Thyroid gland (tissue), 4 donors: Measurements from ENCODE around the gene NT5DC2. TPM values are rescaled to one million over a fixed set of nuclear protein-coding genes. Genes with fewer than 3 reads are reported as not detected.
A peak's percentile ranks its signal among the peaks of the same experiment; 100 is the strongest.

Experiments used
- DNase-seq, 2 donors: peaks; one replicate each; pipeline ENCODE4 v3.0.0-alpha.2; 2019
- H3K27ac ChIP-seq, 3 donors: fragments of 200-600 bp; sonication (generic); 1 replicate in 2 of 3; 2 replicates in 1 of 3; pipeline ENCODE4 v1.5.1; 2016 to 2019; ENCODE audit warnings: mild to moderate bottlenecking in 1 of 3, moderate library complexity in 1 of 3
- H3K27me3 ChIP-seq: fragments of 200-600 bp; sonication (generic); one replicate; pipeline ENCODE4 v1.5.1; 2019
- H3K36me3 ChIP-seq, 2 donors: fragments of 200-600 bp; sonication (generic); one replicate each; pipeline ENCODE4 v1.5.1; 2016 to 2019
- H3K4me1 ChIP-seq, 2 donors: fragments of 200-600 bp; sonication (generic); one replicate each; pipeline ENCODE4 v1.5.1; 2017 to 2019
- H3K4me3 ChIP-seq, 3 donors: fragments of 200-600 bp; sonication (generic); replicated peaks in 1 of 3; 1 replicate in 2 of 3; 2 replicates in 1 of 3; pipeline ENCODE4 v1.5.1; 2016; ENCODE audit warnings: mild to moderate bottlenecking in 1 of 3
- H3K9me3 ChIP-seq: fragments of 200-600 bp; sonication (generic); one replicate; pipeline ENCODE4 v1.5.1; 2017
- POLR2A ChIP-seq, 2 donors: fragments of 450-650 bp; IDR thresholded peaks; one replicate each; pipeline ENCODE4 v1.6.1; 2017; ENCODE audit warnings: antibody characterized with exemption in 2 of 2, mild to moderate bottlenecking in 2 of 2, moderate library complexity in 1 of 2
- WGBS, 2 donors: methylation state at CpG; one replicate each; pipeline ENCODE4 v1.1.5; 2017; 5-methylcytosine and 5-hydroxymethylcytosine counted together
- intact Hi-C: fragments of 100-400 bp; cut with DNase I; formaldehyde crosslinking; loops from one replicate; pipeline ENCODE4 v1.15.1; 2023
- total RNA-seq, 4 donors: library from RNA; depleted of rRNA; stranded (reverse); fragments of >200 nt; gene quantifications; one replicate each; pipeline ENCODE4 v1.2.3, GENCODE V29; 2016
- TF ChIP-seq, protein P1 (sequence below), 6 experiments: fragments of 200-600 bp in 3 of 6; fragments of 450-650 bp in 3 of 6; sonication (generic) in 3 of 6; IDR thresholded peaks; one replicate each; pipeline ENCODE4 v1.5.1; 2016 to 2019; ENCODE audit warnings: antibody characterized with exemption in 6 of 6, mild to moderate bottlenecking in 2 of 6, inconsistent platforms in 1 of 6, moderate library complexity in 1 of 6

The NT5DC2 gene
- total RNA-seq, 4 donors from 2014 or later = 40.5 to 55.1 (median 45.0) TPM

DNA sequence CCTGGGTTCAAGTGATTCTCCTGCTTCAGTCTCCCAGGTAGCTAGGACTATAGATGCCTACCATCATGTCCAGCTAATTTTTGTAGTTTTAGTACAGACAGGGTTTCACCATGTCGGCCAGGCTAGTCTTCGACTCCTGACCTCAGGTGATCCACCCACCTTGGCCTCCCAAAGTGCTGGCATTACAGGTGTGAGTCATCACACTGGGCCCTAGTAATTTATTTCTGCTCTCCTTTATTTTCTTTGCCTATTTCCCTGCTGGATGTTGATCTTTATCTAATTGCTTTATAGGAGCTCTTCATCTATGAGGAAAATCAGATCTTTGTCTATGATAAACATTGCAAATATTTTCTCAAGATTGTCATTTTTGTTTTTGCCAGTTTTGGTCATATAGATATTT is 34.4 kb upstream of the NT5DC2 start:
- WGBS, 2 donors = 97 to 100% methylated on average over 2 of the region's 2 CpGs
- H3K9me3 ChIP-seq = no peaks in the 10 kb centered on the region
- no peak overlapping the region for H3K4me3 ChIP-seq
- no peak overlapping the region for H3K27ac ChIP-seq
- H3K27me3 ChIP-seq = no peaks in the 10 kb centered on the region
- no peak for DNase-seq
- peaks cover 7 to 11% of the 10 kb centered on the region in 2 donors for H3K36me3 ChIP-seq
- TF ChIP-seq, protein P1, sequence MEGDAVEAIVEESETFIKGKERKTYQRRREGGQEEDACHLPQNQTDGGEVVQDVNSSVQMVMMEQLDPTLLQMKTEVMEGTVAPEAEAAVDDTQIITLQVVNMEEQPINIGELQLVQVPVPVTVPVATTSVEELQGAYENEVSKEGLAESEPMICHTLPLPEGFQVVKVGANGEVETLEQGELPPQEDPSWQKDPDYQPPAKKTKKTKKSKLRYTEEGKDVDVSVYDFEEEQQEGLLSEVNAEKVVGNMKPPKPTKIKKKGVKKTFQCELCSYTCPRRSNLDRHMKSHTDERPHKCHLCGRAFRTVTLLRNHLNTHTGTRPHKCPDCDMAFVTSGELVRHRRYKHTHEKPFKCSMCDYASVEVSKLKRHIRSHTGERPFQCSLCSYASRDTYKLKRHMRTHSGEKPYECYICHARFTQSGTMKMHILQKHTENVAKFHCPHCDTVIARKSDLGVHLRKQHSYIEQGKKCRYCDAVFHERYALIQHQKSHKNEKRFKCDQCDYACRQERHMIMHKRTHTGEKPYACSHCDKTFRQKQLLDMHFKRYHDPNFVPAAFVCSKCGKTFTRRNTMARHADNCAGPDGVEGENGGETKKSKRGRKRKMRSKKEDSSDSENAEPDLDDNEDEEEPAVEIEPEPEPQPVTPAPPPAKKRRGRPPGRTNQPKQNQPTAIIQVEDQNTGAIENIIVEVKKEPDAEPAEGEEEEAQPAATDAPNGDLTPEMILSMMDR (IDR thresholded peaks at IDR 0.05) = no peak
- intact Hi-C loops = no loop called here
- no peaks in the 10 kb centered on the region for H3K4me1 ChIP-seq

GRCh38 chr3:52563984-52564383 is 30.3 kb upstream of the NT5DC2 start:
- Histone ChIP-seq H3K27me3 (no peaks in the 10 kb centered on the region), H3K9me3 (no peaks in the 10 kb centered on the region), H3K36me3 (peaks cover 11 to 12% of the 10 kb centered on the region in 2 donors), H3K27ac (no peak overlapping the region), H3K4me3 (no peak overlapping the region), H3K4me1 (peaks cover 11 to 24% of the 10 kb centered on the region in 2 donors)
- intact Hi-C loops = no loop called here
- TF ChIP-seq POLR2A (IDR thresholded peaks at IDR 0.05) = no peak
- TF ChIP-seq, protein P1 (IDR thresholded peaks at IDR 0.05) = no peak
- WGBS, 2 donors = 89 to 97% methylated on average over 2 of the region's 2 CpGs
- no peak for DNase-seq

GRCh38 chr3:52561028-52561747 is 27.5 kb upstream of the NT5DC2 start:
- intact Hi-C loops = no loop called here
- H3K27ac ChIP-seq = peak overlapping the region in 1 of 3 donors; percentile 24
- no peak for DNase-seq
- whole genome bisulfite sequencing, 2 donors = 77 to 83% methylated on average over 4 of the region's 4 CpGs
- no peak overlapping the region for H3K4me3 ChIP-seq
- H3K27me3 ChIP-seq = no peaks in the 10 kb centered on the region
- peaks cover 22 to 46% of the 10 kb centered on the region in 2 donors for H3K4me1 ChIP-seq
- H3K9me3 ChIP-seq = no peaks in the 10 kb centered on the region
- peaks cover 12 to 16% of the 10 kb centered on the region in 2 donors for H3K36me3 ChIP-seq
- TF ChIP-seq POLR2A (IDR thresholded peaks at IDR 0.05) = no peak
- TF ChIP-seq, protein P1 (IDR thresholded peaks at IDR 0.05) = no peak

DNA sequence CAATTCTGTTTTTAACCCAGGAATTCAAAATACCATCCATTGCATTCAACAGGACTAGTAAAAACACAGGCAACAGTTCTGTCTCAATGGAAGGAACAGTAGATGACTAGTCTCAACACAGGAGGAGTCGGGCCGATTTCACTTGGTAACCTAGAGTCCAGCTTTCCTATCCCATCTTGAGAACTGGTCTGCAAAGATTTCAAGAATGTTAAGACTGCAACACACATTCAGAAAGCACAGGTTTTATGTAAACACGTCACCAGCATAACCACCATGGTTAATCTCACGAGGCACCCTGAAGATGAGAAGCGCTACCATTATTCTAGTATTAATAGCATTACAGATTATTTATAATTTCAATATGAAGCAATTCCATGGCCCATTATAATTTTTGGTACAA is 24.8 kb upstream of the NT5DC2 start:
- Histone ChIP-seq H3K27me3 (no peaks in the 10 kb centered on the region), H3K4me1 (peaks cover 41 to 69% of the 10 kb centered on the region in 2 donors), H3K4me3 (no peak overlapping the region), H3K36me3 (peaks cover 8 to 13% of the 10 kb centered on the region in 2 donors), H3K27ac (peak overlapping the region in 1 of 3 donors; percentile 42), H3K9me3 (no peaks in the 10 kb centered on the region)
- TF ChIP-seq, protein P1 (IDR thresholded peaks at IDR 0.05) = no peak
- no peak for TF ChIP-seq POLR2A (IDR thresholded peaks at IDR 0.05)
- intact Hi-C loops = no loop called here
- 96 to 98% methylated on average over 5 of the region's 5 CpGs for WGBS, 2 donors
- no peak for DNase-seq
